NCI-H2081 (cell line): Measurements from ENCODE around the gene PTGES2.

ENCODE experiments used
- DNase-seq, 2 experiments: peaks; one replicate each; lab custom pipeline; 2025; lab: John Stamatoyannopoulos, UW

PTGES2 gene

GRCh38 chr9:128127568-128127989 lies at the start of gene PTGES2:
TSS of gene PTGES2 (minus strand) at chr9:128127729. CDS start at chr9:128127717, 12 bp downstream.
- peak; percentile 68 to 84 for DNase-seq

GRCh38 chr9:128175726-128176125 lies 48.2 kb upstream of the PTGES2 start:
- DNase-seq, result peak in 1 of 2 experiments; percentile 17

- no peak for DNase-seq
Measured at GRCh38 chr9:128175102-128175563, 47.6 kb upstream of the PTGES2 start.

GRCh38 chr9:128174062-128174461 lies 46.5 kb upstream of the PTGES2 start:
- DNase-seq, result no peak

GRCh38 chr9:128169925-128170324 lies 42.4 kb upstream of the PTGES2 start:
- DNase-seq, result no peak

GRCh38 chr9:128169492-128169891 lies 42.0 kb upstream of the PTGES2 start:
- DNase-seq, result no peak

- no peak for DNase-seq
Measured at GRCh38 chr9:128168731-128169308, 41.3 kb upstream of the PTGES2 start.

- no peak for DNase-seq
Measured at GRCh38 chr9:128167209-128167608, 39.7 kb upstream of the PTGES2 start.

- DNase-seq, result no peak
Measured at GRCh38 chr9:128166169-128166568, 38.6 kb upstream of the PTGES2 start.

GRCh38 chr9:128164307-128164885 lies 36.9 kb upstream of the PTGES2 start:
- no peak for DNase-seq

- DNase-seq, result no peak
Measured at GRCh38 chr9:128163523-128164306, 36.2 kb upstream of the PTGES2 start.

GRCh38 chr9:128163027-128163515 lies 35.5 kb upstream of the PTGES2 start:
- DNase-seq, result no peak

- DNase-seq, result no peak
Measured at GRCh38 chr9:128162215-128163026, 34.9 kb upstream of the PTGES2 start.

- DNase-seq, result peak; percentile 29 to 48
Measured at GRCh38 chr9:128161215-128161902, 33.8 kb upstream of the PTGES2 start.

- DNase-seq, result no peak
Measured at GRCh38 chr9:128160603-128160987, 33.1 kb upstream of the PTGES2 start.

GRCh38 chr9:128159784-128160602 lies 32.5 kb upstream of the PTGES2 start, which contains the start of gene BBLN:
TSS of gene BBLN (plus strand) at chr9:128160265. CDS start at chr9:128160408, 143 bp downstream.
- peak; percentile 89 to 94 for DNase-seq

GRCh38 chr9:128159522-128159783 lies 31.9 kb upstream of the PTGES2 start:
- no peak for DNase-seq

GRCh38 chr9:128155736-128156500 lies 28.4 kb upstream of the PTGES2 start:
- no peak for DNase-seq

- no peak for DNase-seq
Measured at GRCh38 chr9:128153947-128154695, 26.6 kb upstream of the PTGES2 start.
